Measurements from ENCODE around the gene TMEM259.
A peak's percentile ranks its signal among the peaks of the same experiment; 100 is the strongest.

The TMEM259 gene

GRCh38 chr19:1020868-1021425 lies at the start of gene TMEM259:
Gene TMEM259 (minus strand): TSS chr19:1021123. CDS start chr19:1020996, 127 bp downstream.
- Histone ChIP-seq H3K27me3 (ENCODE audit: insufficient read depth, low read length) (no peaks in the 10 kb centered on the region), H3K36me3 (ENCODE audit: insufficient read depth, low read length) (peaks cover 4% of the 10 kb centered on the region), H3K4me1 (ENCODE audit: insufficient read depth, low read length) (peaks cover 41% of the 10 kb centered on the region), H3K4me3 (ENCODE audit: low read length) (peak within 1 kb of the TSS; percentile 74), H2AFZ (ENCODE audit: low read depth, low read length) (no peak within 1 kb of the TSS), H3K9me3 (ENCODE audit: low read length) (no peaks in the 10 kb centered on the region)

- no peak overlapping the region for H2AFZ ChIP-seq (ENCODE audit: low read depth, low read length)
- H3K36me3 ChIP-seq (ENCODE audit: insufficient read depth, low read length) = no peaks in the 10 kb centered on the region
- peak overlapping the region; percentile 27 for H3K4me3 ChIP-seq (ENCODE audit: low read length)
- H3K9me3 ChIP-seq (ENCODE audit: low read length) = no peaks in the 10 kb centered on the region
- H3K4me1 ChIP-seq (ENCODE audit: insufficient read depth, low read length) = peaks cover 9% of the 10 kb centered on the region
- H3K27me3 ChIP-seq (ENCODE audit: insufficient read depth, low read length) = peaks cover 41% of the 10 kb centered on the region
Measured at GRCh38 chr19:1070576-1070930, 49.6 kb upstream of the TMEM259 start.

GRCh38 chr19:1069009-1069779 lies 48.3 kb upstream of the TMEM259 start:
- peaks cover 45% of the 10 kb centered on the region for H3K27me3 ChIP-seq (ENCODE audit: insufficient read depth, low read length)
- H3K36me3 ChIP-seq (ENCODE audit: insufficient read depth, low read length) = no peaks in the 10 kb centered on the region
- H3K9me3 ChIP-seq (ENCODE audit: low read length) = no peaks in the 10 kb centered on the region
- H3K4me3 ChIP-seq (ENCODE audit: low read length) = no peak overlapping the region
- no peak overlapping the region for H2AFZ ChIP-seq (ENCODE audit: low read depth, low read length)
- H3K4me1 ChIP-seq (ENCODE audit: insufficient read depth, low read length) = peaks cover 14% of the 10 kb centered on the region

GRCh38 chr19:1068009-1069001 lies 47.4 kb upstream of the TMEM259 start:
- H3K36me3 ChIP-seq (ENCODE audit: insufficient read depth, low read length) = no peaks in the 10 kb centered on the region

GRCh38 chr19:1067341-1067957 lies 46.5 kb upstream of the TMEM259 start:
- Histone ChIP-seq H3K4me1 (ENCODE audit: insufficient read depth, low read length) (peaks cover 14% of the 10 kb centered on the region), H2AFZ (ENCODE audit: low read depth, low read length) (no peak overlapping the region), H3K36me3 (ENCODE audit: insufficient read depth, low read length) (no peaks in the 10 kb centered on the region), H3K27me3 (ENCODE audit: insufficient read depth, low read length) (peaks cover 43% of the 10 kb centered on the region), H3K4me3 (ENCODE audit: low read length) (peak overlapping the region; percentile 14), H3K9me3 (ENCODE audit: low read length) (no peaks in the 10 kb centered on the region)

More at GRCh38 chr19:1068009-1069001, 47.4 kb upstream of the TMEM259 start:
- peaks cover 45% of the 10 kb centered on the region for H3K27me3 ChIP-seq (ENCODE audit: insufficient read depth, low read length)
- H3K4me3 ChIP-seq (ENCODE audit: low read length) = no peak overlapping the region
- H3K4me1 ChIP-seq (ENCODE audit: insufficient read depth, low read length) = peaks cover 14% of the 10 kb centered on the region
- H2AFZ ChIP-seq (ENCODE audit: low read depth, low read length) = no peak overlapping the region
- no peaks in the 10 kb centered on the region for H3K9me3 ChIP-seq (ENCODE audit: low read length)

- peaks cover 43% of the 10 kb centered on the region for H3K27me3 ChIP-seq (ENCODE audit: insufficient read depth, low read length)
- no peaks in the 10 kb centered on the region for H3K36me3 ChIP-seq (ENCODE audit: insufficient read depth, low read length)
- no peaks in the 10 kb centered on the region for H3K9me3 ChIP-seq (ENCODE audit: low read length)
- H3K4me1 ChIP-seq (ENCODE audit: insufficient read depth, low read length) = peaks cover 14% of the 10 kb centered on the region
- no peak within 1 kb of the TSS for H2AFZ ChIP-seq (ENCODE audit: low read depth, low read length)
- peak within 1 kb of the TSS; percentile 21 for H3K4me3 ChIP-seq (ENCODE audit: low read length)
Measured at GRCh38 chr19:1066748-1067340, 45.9 kb upstream of the TMEM259 start, which contains the start of gene ARHGAP45. Gene ARHGAP45 (plus strand): TSS chr19:1067167. CDS start chr19:1067406, 239 bp downstream.

- H3K27me3 ChIP-seq (ENCODE audit: insufficient read depth, low read length) = peaks cover 39% of the 10 kb centered on the region
- no peak overlapping the region for H3K4me3 ChIP-seq (ENCODE audit: low read length)
- peaks cover 14% of the 10 kb centered on the region for H3K4me1 ChIP-seq (ENCODE audit: insufficient read depth, low read length)
- no peaks in the 10 kb centered on the region for H3K36me3 ChIP-seq (ENCODE audit: insufficient read depth, low read length)
- H3K9me3 ChIP-seq (ENCODE audit: low read length) = no peaks in the 10 kb centered on the region
- no peak overlapping the region for H2AFZ ChIP-seq (ENCODE audit: low read depth, low read length)
Measured at GRCh38 chr19:1066251-1066747, 45.4 kb upstream of the TMEM259 start.

GRCh38 chr19:1065606-1066109 lies 44.7 kb upstream of the TMEM259 start:
- H3K36me3 ChIP-seq (ENCODE audit: insufficient read depth, low read length) = no peaks in the 10 kb centered on the region
- peaks cover 33% of the 10 kb centered on the region for H3K27me3 ChIP-seq (ENCODE audit: insufficient read depth, low read length)

GRCh38 chr19:1064661-1065605 lies 44.0 kb upstream of the TMEM259 start:
- Histone ChIP-seq H2AFZ (ENCODE audit: low read depth, low read length) (no peak overlapping the region), H3K4me3 (ENCODE audit: low read length) (peak overlapping the region; percentile 9), H3K9me3 (ENCODE audit: low read length) (no peaks in the 10 kb centered on the region), H3K4me1 (ENCODE audit: insufficient read depth, low read length) (peaks cover 14% of the 10 kb centered on the region), H3K36me3 (ENCODE audit: insufficient read depth, low read length) (no peaks in the 10 kb centered on the region), H3K27me3 (ENCODE audit: insufficient read depth, low read length) (peaks cover 32% of the 10 kb centered on the region)

More at GRCh38 chr19:1065606-1066109, 44.7 kb upstream of the TMEM259 start:
- H2AFZ ChIP-seq (ENCODE audit: low read depth, low read length) = no peak overlapping the region
- H3K4me1 ChIP-seq (ENCODE audit: insufficient read depth, low read length) = peaks cover 14% of the 10 kb centered on the region
- no peaks in the 10 kb centered on the region for H3K9me3 ChIP-seq (ENCODE audit: low read length)
- H3K4me3 ChIP-seq (ENCODE audit: low read length) = no peak overlapping the region

GRCh38 chr19:1063909-1064660 lies 43.2 kb upstream of the TMEM259 start:
- peaks cover 28% of the 10 kb centered on the region for H3K27me3 ChIP-seq (ENCODE audit: insufficient read depth, low read length)
- H3K4me3 ChIP-seq (ENCODE audit: low read length) = no peak overlapping the region
- no peaks in the 10 kb centered on the region for H3K9me3 ChIP-seq (ENCODE audit: low read length)
- no peak overlapping the region for H2AFZ ChIP-seq (ENCODE audit: low read depth, low read length)
- no peaks in the 10 kb centered on the region for H3K36me3 ChIP-seq (ENCODE audit: insufficient read depth, low read length)
- H3K4me1 ChIP-seq (ENCODE audit: insufficient read depth, low read length) = peaks cover 14% of the 10 kb centered on the region

All from neuron (in vitro differentiated cells).